Mammary microvascular endothelial cell (primary cell): ENCODE results near the gene TP53I13. TPM values are rescaled to one million over a fixed set of nuclear protein-coding genes. Genes with fewer than 3 reads are reported as not detected.

Experiments
- total RNA-seq: library from RNA; depleted of rRNA; stranded (reverse); fragments of >200 nt; gene quantifications from 2 replicates; pipeline ENCODE4 v1.2.3, GENCODE V29; 2015

TP53I13 gene, protein sequence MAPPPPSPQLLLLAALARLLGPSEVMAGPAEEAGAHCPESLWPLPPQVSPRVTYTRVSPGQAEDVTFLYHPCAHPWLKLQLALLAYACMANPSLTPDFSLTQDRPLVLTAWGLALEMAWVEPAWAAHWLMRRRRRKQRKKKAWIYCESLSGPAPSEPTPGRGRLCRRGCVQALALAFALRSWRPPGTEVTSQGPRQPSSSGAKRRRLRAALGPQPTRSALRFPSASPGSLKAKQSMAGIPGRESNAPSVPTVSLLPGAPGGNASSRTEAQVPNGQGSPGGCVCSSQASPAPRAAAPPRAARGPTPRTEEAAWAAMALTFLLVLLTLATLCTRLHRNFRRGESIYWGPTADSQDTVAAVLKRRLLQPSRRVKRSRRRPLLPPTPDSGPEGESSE
- total RNA-seq: 25.1 and 37.6 TPM in 2 replicates

DNA sequence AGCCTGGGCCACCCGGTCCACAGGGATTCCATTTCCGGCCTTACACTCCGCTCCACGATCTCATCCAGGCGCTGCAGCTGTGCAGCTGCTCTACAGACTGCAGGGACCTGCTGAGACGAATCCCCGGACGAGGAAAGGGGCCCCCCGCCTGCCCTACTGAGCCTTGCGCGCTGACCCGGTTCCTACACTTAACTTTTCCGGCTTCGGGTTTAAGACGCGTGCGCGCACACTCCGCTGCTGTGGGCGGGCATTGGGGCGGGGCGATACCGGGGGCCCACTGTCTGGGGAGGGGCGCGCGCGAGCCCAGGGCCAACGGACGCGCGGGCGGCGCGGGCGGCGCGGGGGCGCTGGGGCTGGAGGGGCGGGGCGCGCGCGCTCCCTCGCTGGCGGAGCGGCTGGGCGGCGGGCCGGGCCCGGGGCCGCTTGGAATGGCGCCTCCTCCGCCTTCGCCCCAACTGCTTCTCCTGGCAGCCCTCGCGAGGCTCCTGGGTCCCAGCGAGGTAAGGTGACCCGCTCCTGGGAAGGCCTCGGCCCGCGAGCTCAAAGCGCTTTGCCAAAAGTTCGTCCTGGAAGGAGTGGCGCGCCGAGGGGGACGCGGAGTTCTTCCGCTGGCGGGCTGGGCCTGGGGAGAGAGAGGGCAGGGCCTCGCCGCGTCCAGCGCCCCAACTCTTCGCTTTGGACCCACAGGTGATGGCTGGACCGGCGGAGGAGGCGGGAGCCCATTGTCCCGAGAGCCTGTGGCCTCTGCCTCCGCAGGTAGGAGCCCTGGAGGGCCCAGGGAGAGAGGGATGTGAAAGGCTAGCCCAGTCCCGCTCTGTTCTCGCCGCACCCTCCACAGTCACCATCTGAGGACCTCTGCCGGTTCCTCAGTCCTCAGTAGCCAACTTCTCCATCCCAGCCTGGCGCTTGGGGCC lies at the start of gene TP53I13:
TP53I13 (plus strand) TSS at position 371 of the 914 bp plus-strand sequence; CDS start at position 429, 58 bp downstream.

DNA sequence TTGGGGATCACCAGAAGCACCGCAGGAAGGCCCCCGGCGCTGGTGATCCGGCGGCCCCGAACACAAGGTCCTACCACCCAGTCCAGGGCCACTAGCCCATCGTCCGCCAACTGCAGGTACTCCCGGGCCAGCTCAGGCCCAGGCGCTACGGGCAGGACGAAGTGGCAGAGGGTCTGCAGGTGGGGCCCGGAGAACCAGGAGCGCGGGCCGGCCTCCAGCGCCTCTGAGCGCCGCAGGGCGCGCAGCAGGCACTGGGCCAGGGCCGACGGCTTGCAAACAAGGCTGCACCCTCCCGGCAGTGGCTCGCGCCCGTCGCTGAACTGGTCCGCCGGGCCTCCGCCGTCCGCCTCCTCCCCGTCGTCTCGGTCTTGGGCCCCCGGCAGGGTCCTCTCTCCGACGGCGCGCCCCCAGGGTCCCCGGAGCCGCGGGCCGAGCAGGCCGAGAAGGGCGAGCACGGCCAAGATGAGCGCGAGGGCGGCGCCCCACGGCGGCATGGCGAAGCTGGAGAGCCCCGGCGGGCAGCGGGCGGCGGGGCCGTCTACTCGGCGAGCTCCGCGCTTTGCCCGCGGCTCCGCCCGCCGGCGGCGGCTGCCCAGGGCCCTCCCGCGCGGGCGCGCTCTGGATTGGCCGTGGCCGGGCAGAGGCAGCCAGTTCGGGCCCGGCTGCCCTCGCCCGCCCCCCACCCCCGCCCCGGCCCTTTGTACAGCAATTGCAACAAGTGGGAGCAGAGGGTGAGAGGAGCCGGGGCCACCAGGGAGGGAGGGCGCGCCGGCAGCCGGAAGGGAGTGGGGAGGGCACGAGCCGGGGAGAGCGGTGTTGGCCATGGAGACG lies 1.8 kb upstream of the TP53I13 start, which contains the start of gene ABHD15:
ABHD15 (minus strand) TSS at position 565 of the 831 bp plus-strand sequence; CDS start at position 494, 71 bp downstream.

DNA sequence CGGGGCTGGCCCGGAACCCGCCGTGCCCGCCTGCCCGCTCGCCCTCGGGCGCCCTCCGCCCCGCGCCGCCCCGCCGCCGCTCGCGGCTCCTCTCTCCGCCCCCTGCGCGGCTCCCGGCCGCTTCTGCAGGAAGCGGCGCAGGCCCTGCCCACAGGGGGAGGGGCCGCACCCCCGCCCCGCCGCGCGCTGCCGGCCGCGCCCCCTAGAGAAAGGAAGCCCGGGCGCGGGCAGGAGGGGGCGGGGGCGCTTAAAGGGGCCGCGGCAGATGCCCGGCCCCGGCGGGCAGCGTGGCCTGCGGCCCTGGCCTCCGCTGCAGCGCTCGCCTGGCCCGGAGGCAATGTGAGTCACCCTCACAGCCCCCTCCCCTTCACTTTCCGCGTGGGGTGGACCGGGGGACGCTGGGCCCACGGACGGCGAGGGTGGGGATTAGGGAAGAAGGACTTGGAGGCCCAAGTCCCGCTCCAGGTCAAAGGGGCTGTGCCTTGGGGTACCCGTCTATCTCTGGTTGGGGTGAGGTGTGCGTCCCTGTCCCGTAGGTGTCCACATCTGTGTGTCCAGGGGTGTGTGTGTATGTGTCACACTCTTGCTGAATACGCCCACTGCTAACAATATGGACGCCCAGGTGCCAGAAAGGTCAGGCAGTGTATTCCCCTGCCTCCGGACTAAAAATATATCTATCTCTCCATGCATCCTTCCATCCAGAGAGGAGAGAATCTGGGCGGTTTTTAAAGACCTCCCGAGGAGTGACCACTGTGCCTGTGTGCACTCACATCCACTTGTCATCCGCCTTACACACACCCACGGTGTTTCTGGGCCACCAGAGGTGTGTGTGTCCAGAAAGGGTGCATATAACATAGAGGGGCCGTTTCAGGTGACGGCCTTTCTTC lies 21.3 kb downstream of the TP53I13 start, which contains the start of gene GIT1:
GIT1 (minus strand) TSS at position 125 of the 887 bp plus-strand sequence. CDS start 270 bp downstream, outside the sequence.

GRCh38 chr17:29592850-29593551 lies 24.5 kb downstream of the TP53I13 start, which contains the start of gene ANKRD13B:
ANKRD13B (plus strand) TSS chr17:29593132; CDS start chr17:29593622, 490 bp downstream.

Other genes starting within 250 kb of the TP53I13 start
- 29.2 and 32.8 TPM in 2 replicates for gene TAOK1, start 178.3 kb upstream of the TP53I13 start, total RNA-seq
- gene ABHD15, start 1.7 kb upstream of the TP53I13 start, total RNA-seq: 5.5 and 5.9 TPM in 2 replicates
- gene GIT1, start 20.9 kb downstream of the TP53I13 start, total RNA-seq: 59.1 and 61.0 TPM in 2 replicates
- 7.3 and 10.7 TPM in 2 replicates for gene ANKRD13B, start 24.4 kb downstream of the TP53I13 start, total RNA-seq
- 0.60 and 4.3 TPM in 2 replicates for gene CORO6, start 54.2 kb downstream of the TP53I13 start, total RNA-seq